ENCODE data around the gene KLHL10.

KLHL10 gene

DNA sequence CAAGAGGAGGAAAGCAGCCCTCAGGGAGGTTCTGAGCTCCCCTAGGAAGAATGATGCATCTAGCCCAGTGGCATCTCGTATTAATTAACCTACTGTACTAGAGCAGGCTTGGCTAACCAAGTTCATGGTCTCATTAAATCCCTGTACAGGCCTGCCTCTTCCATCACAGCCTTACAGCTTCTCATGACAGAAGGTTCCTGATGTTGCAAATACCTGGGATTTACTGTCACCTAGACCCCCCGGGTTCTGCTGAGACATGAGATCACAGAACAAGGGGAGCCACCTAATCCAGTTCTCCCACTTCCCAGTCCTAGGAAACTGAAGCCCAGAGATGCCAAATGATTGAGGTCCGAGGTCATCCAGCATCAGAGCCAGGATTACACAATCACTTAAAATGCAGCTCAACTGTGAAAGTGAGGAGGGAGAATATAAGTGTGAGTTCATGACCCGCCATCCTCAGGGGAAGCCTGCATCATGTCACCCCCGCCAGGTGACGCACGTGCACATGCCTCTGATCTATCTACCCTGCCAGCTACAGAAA, 57.2 kb downstream of the KLHL10 start:
- TF ChIP-seq FOXP2 (optimal IDR thresholded peaks at IDR 0.05; ENCODE audit: borderline replicate concordance, extremely low read depth, extremely low read length, insufficient read depth) (no peak), TAF1 (IDR thresholded peaks at IDR 0.05; ENCODE audit: borderline replicate concordance, insufficient read depth, low read length) (no peak), POLR2AphosphoS5 (IDR thresholded peaks at IDR 0.05; ENCODE audit: low read depth, low read length) (no peak), SIN3A (IDR thresholded peaks at IDR 0.05; ENCODE audit: borderline replicate concordance, insufficient read depth, low read length) (no peak)
- TF ChIP-seq, protein P1, sequence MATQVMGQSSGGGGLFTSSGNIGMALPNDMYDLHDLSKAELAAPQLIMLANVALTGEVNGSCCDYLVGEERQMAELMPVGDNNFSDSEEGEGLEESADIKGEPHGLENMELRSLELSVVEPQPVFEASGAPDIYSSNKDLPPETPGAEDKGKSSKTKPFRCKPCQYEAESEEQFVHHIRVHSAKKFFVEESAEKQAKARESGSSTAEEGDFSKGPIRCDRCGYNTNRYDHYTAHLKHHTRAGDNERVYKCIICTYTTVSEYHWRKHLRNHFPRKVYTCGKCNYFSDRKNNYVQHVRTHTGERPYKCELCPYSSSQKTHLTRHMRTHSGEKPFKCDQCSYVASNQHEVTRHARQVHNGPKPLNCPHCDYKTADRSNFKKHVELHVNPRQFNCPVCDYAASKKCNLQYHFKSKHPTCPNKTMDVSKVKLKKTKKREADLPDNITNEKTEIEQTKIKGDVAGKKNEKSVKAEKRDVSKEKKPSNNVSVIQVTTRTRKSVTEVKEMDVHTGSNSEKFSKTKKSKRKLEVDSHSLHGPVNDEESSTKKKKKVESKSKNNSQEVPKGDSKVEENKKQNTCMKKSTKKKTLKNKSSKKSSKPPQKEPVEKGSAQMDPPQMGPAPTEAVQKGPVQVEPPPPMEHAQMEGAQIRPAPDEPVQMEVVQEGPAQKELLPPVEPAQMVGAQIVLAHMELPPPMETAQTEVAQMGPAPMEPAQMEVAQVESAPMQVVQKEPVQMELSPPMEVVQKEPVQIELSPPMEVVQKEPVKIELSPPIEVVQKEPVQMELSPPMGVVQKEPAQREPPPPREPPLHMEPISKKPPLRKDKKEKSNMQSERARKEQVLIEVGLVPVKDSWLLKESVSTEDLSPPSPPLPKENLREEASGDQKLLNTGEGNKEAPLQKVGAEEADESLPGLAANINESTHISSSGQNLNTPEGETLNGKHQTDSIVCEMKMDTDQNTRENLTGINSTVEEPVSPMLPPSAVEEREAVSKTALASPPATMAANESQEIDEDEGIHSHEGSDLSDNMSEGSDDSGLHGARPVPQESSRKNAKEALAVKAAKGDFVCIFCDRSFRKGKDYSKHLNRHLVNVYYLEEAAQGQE (IDR thresholded peaks at IDR 0.05; ENCODE audit: insufficient read depth in 1 of 2, low read depth in 2 of 2, low read length in 2 of 2): no peak

DNA sequence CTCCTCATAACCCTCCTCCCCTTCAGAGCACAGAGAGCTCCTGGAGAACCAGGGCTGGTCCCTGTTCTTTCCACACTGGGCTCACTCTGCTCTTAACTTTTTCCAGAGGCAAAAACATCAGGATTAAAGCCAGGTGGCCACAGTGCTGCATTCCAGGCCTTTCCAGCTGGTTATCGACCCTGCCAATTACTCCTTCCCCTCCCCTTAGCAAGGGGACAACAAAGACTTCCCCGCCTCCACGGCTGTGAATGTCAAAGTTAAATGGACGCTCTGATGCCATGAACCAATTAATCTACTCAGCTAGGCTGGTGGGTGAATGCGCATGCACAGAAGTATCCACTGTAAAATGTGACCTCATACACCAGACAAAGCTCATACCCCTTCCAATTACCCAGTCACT, 58.0 kb downstream of the KLHL10 start:
- no peak for TF ChIP-seq FOXP2 (optimal IDR thresholded peaks at IDR 0.05; ENCODE audit: borderline replicate concordance, extremely low read depth, extremely low read length, insufficient read depth)
- no peak for TF ChIP-seq TAF1 (IDR thresholded peaks at IDR 0.05; ENCODE audit: borderline replicate concordance, insufficient read depth, low read length)
- TF ChIP-seq SIN3A (IDR thresholded peaks at IDR 0.05; ENCODE audit: borderline replicate concordance, insufficient read depth, low read length): no peak
- no peak for TF ChIP-seq POLR2AphosphoS5 (IDR thresholded peaks at IDR 0.05; ENCODE audit: low read depth, low read length)

DNA sequence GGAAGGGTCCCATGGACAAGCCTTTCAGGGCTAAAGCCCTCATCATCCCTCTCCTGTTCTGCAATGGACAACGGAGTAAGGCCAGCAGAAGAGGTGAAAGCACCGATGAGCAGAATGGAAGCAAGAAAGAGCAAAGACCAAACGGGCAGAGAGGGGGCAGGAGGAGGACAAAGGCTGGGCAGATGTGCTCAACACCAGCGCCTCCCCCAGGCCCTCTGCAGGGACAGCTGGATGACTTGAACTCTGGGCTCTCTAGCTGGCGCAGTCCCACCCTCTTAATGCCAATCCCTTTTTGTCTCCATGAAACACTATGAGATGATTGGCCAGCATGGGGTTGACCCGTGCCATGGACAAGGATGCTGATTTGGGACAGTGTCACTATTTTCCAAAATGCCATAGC, 59.1 kb downstream of the KLHL10 start:
- TF ChIP-seq, protein P1 (IDR thresholded peaks at IDR 0.05; ENCODE audit: insufficient read depth in 1 of 2, low read depth in 2 of 2, low read length in 2 of 2): no peak
- TF ChIP-seq FOXP2 (optimal IDR thresholded peaks at IDR 0.05; ENCODE audit: borderline replicate concordance, extremely low read depth, extremely low read length, insufficient read depth): no peak
- TF ChIP-seq TAF1 (IDR thresholded peaks at IDR 0.05; ENCODE audit: borderline replicate concordance, insufficient read depth, low read length): no peak
- no peak for TF ChIP-seq SIN3A (IDR thresholded peaks at IDR 0.05; ENCODE audit: borderline replicate concordance, insufficient read depth, low read length)
- TF ChIP-seq POLR2AphosphoS5 (IDR thresholded peaks at IDR 0.05; ENCODE audit: low read depth, low read length): no peak

Measured in PFSK-1 (cell line).